GM19395 (cell line): ENCODE data around the gene TFF3.

Source experiments
- ATAC-seq: cut with Tn5 transposase; IDR thresholded peaks from one replicate; pipeline ENCODE4 v1.9.1; 2021; ENCODE audit warnings: mild to moderate bottlenecking, moderate library complexity; ENCODE audit not compliant: unreplicated experiment

The TFF3 gene

DNA sequence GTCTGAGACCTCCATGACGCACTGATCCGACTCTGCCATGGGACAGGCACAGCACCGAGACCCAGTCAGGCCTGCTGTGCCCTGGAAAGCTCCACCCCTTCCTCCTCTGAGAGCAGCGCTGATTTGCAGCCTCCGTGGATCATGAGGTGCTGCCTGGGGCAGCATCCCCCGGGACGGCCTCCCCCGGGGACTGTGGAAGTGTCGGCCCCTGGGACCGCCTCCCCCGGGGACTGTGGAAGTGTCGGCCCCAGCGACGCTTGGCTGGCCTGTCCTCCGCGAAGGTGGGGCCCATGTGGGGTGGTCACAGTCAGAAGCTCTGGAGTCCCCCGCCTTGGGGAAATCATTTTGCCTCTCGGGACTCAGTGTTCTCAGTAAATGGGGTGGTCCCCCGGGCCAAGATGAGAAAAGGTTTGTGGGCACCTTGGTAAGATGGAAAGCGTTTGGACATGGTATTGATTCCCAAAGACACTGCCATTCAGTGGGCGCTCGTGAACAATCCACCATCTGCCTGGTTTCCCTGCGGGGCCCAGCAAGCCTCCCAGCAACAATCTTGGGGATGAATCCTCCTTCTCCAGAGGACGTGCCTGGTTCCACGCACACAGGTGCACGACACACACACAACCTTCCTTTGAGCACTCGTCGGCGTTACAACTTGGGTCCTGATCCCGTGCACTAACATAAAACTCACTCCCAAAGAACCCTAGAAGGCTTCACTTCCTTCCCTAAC, 32.6 kb upstream of the TFF3 start:
- no peak for ATAC-seq

DNA sequence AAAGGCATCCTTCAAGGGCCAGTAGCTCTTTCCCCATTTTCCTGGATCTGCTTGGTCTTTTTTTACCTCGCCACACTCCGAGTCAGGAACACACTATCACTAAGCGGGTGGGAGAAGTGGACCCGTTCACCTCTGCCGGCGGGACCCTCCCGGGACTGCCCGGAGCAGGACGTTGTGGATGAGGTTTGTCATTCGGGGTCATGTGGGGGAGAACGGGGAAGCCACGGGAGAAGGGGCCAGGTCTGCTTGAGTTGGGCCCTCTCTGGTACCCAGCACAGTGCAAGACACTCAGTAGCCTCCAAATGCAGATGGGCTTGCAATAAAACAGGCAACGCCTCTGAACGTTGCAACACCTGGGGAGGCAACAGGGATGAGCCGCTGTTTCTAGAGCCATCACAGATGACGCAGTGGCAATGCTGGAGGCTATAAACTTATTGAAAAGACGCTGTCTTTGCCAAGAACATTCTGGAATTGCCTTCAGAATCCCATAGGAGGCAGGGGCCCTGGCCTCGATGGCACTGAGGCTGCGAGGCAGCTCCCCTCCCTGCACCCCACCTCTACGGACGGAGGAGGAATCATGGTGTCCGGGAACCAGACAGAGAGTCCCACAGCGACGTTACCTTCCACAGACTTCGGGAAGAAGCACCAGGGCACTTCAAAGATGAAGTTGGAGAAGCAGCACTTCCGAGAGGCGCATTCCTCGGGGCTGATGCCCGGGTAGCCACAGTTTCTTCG, 31.8 kb upstream of the TFF3 start:
- no peak for ATAC-seq

DNA sequence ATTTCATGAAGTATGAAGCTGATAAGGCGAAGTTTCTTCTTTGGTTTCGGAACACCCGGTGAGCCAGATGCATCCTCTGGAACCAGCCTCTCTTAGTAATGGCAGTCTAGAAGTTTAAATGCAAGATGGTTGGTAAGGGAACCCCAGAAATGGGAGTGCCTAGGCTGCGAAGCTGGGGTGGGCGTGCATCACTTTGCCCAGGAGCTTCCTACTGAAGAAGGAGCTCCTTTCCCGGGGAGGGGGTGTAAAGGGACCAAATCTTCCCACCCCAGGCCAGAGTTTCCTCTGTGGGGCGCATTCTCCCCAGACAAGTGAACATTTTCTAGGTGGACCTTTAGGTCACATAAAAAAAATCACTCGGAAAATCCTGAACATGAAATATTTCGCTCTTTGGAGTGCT, 31.2 kb upstream of the TFF3 start:
- no peak for ATAC-seq

DNA sequence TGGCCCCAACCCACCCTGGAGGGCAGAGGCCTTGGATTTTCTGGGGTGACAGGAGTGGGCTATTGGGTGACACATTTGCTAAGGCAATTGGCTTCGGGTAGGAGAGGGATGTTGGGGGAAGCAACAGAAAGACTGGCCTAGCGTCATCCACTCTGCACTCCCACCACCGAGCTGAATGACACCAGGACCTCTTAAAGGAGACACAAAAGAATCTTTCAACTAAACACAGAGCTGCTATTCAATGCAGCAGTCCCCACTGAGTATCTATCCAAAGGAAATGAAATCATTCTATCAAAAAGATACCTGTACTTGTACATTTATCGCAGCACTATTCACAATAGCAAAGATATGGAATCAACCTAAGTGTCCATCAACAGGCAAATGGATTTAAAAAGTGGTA, 29.4 kb upstream of the TFF3 start:
- no peak for ATAC-seq

DNA sequence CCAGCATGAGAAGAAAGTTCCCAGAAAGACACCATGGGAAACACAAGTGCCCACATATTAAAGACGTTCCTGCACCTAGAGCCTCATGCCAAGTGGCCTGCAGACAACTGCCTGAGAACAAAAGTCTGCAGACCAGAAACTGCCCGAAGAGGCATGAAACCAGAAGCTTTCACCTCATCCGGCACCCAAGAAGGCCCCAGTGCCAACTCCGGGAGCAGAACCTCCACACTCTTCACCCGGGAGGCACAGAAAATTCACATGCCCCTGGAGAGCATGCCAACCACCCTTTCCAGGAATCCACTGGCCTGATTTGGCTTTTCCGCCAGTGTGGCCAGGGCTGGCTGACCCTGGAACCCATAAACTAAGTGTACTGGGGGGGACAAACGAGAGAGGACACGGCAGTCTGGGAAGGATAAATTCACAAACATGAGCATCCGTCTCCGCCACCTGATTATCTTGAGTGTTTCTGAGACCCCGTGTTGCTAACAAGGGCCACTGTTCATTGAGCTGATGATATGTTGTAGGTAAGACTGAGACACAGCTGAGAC, 28.8 kb upstream of the TFF3 start:
- no peak for ATAC-seq

DNA sequence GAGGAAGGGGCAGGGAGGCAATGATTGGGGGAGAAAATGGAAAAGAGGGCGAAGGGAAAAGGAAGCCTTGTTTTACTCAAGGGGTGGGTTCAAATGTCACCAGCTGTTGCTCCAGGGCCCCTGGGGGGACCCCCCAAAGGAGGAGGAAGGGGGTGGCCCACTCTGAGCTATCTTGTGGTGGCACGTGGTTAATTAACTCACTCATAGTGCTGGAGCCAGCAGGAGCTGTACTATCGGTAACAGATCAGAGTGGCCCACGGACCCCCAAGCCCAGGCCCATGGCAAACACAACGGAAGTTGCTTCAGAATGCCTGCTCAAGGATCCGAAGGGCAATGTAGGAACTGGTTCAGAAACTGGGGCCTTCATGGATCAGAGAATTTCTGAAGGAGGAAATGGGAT, 28.3 kb upstream of the TFF3 start:
- no peak for ATAC-seq

DNA sequence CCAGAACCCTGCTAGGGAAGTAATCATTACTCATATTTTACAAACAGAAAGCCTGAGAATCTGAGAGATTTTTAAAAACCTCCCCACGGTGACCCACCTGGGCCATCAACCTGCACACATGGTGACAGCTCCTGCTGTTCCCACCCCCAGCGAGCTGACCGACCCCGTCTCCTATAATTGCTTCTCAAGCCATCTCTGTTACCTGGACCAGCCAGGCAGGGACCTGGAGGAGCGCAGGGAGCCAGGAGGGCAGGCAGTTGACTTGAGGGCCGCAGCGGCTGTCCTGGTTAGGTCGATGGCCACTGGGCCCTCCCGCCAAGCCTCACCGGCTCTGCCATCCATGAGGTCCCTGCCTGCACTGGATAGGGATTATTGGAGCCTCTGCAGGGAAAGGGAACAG, 27.9 kb upstream of the TFF3 start:
- no peak for ATAC-seq

DNA sequence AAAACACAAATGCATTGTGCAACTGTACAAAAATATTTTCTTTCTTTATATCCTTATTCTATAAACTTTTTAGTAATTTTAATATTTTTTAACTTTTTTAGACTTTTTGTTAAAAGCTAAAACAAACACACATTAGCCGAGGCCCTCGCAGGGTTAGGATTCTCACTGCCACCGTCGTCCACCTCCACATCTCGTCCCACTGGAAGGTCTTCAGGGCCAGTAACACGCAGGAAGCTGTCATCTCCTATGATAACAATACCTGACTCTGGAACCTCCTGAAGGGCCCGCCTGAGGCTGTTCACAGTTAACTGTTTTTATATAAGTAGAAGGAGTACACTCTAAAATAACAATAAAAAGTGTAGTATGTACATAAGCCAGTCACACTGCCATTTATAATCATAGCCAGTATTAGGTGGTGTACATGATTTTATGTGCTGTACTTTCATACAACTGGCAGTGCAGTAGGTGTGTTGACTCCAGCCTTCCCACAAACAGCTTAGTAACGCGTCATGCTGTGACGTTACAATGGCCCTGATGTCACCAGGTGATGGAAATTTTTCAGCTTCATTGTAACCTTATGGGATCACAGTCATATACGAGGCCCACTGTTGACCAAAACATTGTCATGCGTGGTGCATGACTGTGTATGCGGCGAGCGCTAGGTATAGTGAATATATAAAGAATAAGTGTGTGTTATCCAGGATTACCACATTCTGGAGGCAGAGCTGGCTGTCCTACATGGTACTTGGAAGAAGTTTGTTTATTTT, 26.8 kb upstream of the TFF3 start:
- ATAC-seq = no peak

DNA sequence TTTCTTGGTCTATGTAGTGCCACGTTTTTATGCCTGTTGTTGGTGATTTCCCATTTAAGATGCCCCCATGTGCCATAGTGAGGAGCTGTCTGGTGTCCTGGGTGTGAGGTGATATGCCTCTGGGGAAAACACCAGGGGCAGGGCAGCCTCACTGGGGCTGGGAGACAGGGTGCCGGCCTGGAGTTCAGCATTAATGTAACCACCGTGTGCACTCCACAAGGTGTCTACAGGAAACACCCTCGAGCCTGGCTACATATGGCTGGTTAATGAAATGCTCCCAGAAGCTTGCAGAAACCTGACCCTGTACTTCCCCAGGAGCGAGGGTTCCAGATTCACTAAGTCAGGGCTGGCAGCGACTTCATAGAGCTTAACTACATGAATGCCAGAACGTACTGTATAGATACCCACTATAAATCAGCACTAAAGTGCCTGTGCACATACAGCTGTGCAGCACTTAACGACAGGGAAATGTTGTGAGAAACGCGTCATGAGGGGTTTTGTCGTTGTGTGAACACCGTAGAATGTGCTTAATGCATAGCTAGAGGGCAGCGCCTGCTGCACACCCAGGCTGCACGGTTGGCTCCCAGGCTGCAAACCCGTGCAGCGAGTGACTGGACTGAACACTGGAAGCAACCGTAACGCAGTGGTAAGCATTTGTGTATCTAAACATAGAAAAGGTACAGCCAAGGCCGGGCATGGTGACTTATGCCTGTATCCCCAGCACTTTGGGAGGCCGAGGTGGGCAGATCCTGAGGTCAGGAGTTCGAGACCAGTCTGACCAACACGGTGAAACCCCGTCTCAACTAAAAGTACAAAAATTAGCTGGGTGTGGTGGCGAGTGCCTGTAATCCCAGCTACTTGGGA, 25.2 kb upstream of the TFF3 start:
- ATAC-seq = no peak

DNA sequence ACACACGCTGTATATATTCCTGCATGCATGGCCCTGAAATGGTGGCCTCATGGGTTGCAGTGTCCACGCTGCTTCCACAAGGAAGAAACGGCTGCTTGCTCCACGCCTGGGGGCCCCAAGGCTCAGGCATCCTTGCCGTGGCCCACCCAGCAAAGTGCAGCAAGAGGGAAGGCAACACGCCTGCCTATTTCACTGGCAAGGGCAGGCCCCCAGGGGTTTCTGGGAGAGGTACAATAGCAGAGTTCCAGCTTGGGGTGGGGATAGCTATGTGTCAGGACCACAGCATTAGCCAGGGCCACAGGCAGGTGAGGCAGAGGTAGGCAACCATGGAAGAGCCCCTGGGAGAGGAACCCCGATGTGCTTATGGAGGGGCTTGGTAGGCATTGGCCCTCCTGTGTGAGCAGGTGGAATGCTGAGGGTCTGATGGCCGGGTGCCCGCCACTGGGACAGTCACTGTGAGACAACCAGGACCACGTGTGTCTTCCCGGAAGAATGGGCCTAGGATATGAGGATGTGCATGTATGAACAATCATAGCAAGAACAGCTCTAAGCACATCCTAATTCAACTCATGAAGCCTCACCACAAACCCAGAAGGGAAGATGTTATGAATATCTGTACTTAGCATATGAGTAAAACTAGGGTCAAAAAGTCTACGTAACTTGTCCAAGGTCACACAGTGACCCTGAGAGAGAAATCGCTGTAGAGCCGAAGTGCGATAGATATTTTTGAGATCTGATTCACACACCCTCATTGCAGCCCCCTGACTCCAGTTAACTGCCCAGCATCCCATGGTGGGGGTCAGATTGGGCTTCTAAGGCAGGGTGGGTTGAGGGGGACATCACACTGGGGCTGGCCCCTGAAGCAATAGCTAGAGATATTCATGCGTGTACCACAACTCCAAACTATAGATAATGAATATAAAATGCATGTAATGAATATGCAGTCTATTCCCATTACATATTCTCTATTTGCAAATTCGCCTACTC, 23.8 kb upstream of the TFF3 start:
- ATAC-seq = no peak

DNA sequence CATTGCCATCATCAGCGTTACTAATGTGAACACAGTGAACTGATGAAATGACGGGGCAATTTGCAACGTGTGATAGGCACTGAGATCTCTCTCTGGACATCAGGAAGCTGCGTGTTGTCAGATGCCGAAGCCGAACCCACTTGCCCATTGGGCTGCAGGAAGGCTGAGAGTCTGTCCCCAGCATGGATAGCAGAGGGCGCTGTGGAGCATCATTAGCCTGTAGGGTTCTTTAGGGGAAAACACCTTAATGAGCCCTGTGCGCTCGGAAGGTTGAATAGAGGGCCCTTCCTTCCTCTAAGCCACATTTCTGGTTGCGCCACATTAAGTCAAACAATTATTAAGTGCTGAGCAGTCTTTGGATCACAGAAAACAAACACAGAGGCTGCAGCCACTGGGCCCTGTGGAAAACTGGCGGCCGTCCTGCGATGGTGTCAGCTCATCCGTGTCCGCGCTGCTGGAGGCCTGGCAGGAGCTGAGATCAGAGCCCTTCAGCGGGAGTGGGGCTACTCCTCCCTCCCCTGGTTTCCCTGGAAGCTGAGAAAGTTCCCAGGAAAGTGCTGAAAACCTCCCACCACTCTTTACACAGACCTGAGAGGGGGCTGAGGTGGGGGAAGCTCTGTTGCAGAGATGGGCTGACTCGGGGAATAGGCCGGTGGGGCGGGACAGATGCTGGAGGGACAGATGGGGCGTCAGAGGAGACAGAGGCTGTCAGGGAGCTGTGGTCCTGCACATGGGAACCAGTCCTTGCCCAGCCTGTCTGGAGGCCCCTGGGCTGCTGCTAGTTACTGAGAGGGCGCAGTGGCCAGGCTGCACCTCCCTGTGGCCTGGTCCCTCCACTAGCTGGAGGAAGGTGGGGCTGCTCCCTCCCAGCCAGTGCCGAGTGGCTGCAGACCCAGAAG, 22.9 kb upstream of the TFF3 start:
- ATAC-seq = no peak

DNA sequence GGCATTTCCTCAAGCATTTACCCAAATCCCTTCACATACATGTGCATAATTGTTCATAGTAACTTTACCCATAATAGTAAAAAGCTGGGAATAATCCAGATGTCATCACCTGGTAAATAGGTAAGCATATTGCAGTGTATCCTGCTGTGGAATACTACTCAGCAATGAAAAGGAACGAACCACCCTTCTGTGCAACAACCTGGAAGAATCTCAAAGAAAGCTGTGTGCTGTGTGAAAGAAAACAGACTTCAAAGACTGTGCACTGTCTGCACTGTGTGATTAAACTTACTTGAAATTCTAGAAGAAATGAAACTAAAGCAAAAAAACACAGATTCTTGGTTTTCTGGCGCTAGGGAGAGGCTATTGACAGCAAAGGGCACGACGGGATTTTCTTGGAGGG, 22.1 kb upstream of the TFF3 start:
- ATAC-seq = no peak

DNA sequence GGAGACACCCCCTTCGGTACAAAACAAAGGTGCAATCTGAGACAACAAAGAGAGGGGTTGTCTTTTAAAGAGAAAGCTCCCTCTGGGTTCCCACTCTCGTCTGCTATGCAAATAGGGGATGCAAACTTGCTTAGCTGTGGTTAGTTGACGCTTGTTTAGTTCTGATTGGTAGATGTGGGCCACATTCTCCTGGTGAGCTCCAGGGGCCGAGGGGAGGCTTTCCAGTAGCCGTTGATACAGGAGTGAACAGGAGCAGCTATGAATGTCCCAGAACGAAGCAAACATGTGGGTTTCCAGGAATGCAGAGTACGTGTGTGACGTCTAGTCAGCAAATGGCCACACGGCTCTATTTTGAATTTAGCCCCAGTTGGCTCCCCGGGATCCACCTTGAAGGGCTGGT, 20.8 kb upstream of the TFF3 start:
- no peak for ATAC-seq

DNA sequence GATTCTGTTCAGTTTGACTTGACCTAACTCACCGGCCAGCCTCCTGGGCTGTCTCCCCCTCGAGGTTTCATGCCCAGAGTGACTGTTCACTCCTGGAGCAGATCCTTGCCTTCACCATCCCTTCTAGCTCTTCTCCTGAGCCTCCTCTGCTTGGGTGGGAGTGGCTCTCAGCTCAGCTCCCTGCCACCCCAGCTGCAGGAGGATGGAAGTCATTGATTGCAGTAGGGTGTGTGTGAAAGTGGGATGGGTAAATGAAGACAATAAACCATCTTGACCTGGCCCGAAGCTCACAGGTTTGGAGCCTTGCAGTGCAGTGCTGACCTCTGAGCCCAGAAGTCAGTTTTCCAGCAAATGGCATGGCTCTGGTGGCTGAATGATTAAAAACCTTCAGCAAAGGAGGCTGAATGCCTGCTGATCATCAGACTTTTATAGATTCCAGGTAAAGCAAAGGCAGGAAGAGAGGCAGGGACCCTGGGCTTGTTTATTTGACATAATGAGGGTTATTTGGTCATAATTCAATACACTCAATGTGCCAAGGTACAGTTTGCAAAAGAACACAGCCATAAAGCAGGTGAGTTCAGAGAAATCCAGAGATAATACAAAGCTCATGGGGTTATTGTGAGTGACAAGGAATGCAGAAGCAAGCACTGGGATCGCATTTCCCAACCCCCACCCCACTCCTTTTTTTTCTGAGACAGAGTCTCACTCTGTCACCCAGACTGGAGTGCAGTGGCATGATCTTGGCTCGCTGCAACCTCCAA, 17.5 kb upstream of the TFF3 start:
- no peak for ATAC-seq

DNA sequence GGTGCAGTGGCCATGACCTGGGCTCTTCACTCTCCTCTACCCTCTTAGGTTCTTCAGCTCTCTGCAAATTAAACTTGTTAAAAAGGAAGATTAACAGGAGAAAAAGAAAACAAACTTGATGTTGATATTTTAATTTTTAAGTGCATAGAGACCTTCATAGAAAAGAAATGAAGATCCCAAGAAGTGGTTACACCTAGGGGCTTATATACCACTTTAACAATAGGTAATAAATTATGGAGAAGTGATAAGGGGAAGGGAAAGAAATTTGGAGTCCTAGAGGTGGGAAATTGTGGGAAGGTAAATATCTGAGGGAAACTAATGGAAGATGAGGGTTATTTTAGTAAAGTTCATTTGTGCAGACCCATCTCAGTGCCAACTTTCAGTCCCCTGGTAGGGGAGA, 16.5 kb upstream of the TFF3 start:
- no peak for ATAC-seq

DNA sequence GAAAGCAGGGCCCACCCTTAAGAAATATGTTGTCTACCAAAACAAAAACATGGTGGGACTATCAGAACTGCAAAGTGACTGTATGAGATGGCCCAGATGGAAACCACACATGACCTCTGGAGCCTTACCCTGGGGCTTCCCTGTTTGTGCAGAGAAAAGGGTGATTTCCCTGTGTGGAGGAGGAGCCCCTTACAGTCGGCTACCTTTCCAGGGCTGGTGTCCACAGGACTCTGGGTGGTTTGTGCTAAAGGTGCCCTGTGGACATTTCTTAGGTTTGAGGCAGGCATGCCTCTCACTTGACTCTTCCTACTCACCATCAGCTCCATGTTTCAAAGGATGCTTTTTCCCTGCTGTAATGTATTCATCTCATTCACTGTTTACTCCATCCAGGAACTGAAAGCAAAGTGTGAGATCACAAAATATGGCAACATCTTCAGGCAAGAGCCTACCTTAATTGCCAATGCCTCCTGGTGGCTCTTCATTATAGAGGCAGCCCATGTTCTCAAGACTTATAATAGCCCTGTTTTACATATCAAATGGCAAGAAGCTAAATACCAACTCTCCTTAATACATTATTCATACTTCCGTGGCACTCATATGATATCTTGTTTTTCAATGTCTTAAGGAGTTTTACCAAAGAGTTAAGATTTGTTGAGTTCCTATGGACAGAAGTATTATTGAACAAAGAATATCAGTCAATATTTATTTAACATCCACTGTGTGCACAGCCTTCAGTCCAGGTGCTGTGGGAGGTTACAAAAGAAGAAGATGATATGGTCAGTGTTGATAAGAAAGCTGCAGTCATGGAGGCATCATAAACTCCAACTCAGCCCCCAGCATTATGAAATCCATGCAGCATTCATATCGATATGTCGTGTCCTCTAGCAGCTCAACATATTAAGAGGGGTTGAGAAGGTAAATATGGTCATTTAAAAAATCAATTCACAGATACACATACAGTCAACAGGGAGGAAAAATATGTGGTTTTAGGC, 15.5 kb upstream of the TFF3 start:
- no peak for ATAC-seq

DNA sequence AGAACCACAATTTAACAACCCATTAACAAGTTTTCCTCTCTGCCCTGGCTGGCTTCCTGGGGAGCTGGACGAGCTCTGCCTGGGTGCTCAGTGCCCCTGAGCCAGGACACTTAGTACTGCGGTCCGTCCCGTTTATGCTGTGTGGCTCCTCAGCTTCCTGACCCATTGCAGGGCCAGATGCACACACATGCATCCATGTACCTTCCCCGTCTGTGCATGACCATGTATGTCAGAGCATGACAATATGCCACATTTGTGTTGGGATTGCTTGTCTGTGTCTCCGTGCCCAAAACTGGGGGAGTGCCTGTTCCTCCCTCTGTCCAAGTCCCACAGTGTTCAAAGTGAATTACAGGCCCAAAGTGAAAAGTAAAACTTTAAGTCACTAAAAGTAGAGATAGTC, 9.7 kb upstream of the TFF3 start:
- no peak for ATAC-seq
